HG02610 (cell line): Measurements from ENCODE around the gene CTDSP1.

Source experiments
- ATAC-seq: cut with Tn5 transposase; IDR thresholded peaks from one replicate; pipeline ENCODE4 v1.9.1; 2021; ENCODE audit warnings: mild to moderate bottlenecking, moderate library complexity; ENCODE audit not compliant: unreplicated experiment

CTDSP1 gene

DNA sequence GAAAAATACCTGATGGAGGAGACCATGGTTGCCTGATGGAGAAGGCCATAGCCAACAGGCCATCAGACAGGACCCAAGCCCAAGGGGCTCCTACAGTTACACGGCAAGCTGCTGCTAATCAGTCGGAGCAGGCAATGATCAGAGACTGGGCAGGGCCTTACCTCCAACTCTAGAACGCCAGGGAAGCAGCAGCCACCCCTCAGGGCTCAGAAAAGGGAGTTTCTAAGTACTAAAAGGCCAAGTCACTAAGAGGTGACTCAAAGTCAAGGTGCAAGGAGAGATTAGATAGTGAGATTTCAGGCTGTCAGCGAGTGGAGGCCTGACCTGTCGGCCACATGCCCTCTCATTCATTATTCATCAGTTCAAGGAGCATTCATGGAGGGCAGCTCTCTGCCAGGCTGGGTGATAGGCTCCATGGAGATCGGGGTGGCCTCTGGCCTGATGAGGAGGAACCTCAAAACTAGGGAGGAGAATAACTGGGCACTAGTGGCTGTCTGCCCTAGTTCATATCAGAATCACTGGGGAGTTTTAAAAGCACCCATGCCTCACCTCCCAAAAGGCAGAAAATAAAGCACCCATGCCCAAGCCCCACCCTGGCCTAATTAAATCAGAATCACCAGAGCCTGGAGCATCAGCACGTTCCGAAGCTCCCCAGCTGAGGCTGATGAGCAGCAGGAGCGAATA is 22.9 kb downstream of the CTDSP1 start:
- ATAC-seq: no peak

- ATAC-seq: no peak
Observed at GRCh38 chr2:218423584-218423983, 23.9 kb downstream of the CTDSP1 start.

DNA sequence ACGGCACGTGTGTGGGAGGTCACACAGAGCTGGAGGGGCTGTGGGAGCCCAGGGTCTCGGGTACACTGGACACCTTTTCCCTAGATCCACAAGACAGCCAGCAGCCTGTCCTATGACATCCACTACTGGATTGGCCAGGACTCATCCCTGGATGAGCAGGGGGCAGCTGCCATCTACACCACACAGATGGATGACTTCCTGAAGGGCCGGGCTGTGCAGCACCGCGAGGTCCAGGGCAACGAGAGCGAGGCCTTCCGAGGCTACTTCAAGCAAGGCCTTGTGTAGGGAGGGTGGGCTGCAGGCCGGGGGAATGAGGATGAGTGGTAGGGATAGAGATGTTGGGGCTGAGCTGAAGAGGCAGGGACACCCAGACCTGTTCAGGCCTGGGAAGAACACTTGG is 25.9 kb downstream of the CTDSP1 start:
- ATAC-seq: no peak

DNA sequence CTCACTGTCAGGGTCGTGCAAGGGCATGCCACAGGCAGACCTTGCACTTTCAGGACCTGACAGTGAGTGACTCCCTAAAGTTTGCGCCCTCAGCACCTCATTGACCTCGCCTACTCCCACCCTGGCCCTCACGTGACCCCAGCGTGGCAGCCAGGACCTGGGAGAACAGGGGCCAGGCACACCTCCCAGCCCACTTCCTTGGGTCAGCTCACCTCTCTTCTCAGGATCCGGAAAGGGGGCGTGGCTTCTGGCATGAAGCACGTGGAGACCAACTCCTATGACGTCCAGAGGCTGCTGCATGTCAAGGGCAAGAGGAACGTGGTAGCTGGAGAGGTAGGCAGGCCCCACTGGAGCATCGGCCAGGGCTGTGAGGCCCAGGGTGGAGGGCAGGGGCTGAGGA is 28.1 kb downstream of the CTDSP1 start:
- ATAC-seq: no peak

DNA sequence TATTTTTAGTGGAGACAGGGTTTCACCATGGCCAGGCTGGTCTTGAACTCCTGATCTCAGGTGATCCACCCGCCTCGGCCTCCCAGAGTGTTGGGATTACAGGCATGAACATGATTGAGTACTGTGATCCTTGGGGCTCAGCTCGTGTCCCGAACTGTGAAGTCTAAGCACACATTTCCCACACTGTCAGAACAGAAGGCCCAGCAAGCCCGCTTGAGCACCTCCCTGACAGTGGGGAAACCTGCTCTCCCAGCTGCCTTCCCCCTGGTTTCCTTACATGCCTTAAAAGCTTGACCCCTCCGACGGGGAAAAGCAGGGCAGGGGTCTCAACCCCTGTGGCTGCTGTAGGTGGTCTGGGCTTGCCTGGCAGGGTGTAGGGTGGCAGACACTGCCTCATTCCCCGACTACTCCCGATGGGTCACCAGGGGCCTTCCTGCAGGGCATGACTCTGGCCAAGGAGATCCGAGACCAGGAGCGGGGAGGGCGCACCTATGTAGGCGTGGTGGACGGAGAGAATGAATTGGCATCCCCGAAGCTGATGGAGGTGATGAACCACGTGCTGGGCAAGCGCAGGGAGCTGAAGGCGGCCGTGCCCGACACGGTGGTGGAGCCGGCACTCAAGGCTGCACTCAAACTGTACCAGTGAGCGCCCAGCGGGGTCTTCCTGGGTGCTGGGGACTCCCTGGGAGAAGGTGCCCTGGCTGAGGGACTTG is 29.3 kb downstream of the CTDSP1 start:
- no peak for ATAC-seq

DNA sequence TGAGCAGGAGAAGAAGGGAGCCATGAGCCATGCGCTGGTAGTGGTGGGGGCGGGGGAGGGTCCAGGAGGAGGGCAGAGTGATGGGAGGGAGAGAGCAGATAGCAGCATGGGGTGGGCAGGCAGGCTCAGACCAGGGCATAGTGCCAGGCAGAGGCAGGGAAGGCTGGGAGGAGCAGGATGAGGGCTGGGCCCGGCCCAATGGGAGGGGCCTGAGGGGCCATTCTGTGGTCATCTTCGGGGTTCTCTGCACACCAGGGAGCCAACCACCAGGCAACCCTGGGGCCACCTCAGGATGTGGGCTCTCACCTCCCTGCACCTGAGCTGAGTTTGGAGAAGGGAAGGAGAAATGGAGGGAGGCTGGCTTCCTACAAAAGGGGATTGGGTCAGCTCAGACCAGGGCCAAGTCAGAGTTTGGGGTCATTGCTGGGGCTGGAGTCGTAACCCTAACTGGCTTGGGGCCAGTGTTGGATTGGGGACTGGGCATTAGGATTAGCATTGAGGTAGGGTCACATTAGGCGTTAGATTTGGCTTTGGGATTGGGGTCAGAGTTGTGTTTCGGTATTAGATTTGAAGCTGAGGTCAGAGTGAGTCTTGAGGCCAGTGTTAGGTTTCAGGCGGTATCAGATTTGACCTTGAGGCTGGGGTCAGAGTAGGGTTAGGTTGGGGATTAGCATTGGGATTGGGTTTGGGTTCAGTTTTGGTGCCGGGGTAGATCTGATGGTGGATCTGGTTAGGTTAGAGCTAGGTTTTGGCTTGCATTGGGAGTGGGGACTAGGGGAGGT is 30.4 kb downstream of the CTDSP1 start:
- ATAC-seq: no peak

DNA sequence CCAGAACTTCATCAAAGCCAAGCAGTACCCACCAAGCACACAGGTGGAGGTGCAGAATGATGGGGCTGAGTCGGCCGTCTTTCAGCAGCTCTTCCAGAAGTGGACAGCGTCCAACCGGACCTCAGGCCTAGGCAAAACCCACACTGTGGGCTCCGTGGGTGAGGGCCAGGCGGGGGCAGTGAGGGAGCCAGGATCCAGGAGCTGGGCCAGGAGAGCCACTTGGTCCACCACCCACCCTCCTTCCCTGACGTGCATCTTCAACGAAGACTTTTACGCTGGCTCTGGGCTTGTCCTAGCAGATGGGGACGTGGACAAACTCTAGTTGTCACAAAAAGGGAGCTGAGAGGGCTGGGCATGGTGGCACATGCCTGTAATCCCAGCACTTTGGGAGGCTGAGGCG is 31.1 kb downstream of the CTDSP1 start:
- no peak for ATAC-seq

GRCh38 chr2:218431878-218432277 is 32.2 kb downstream of the CTDSP1 start:
- no peak for ATAC-seq

DNA sequence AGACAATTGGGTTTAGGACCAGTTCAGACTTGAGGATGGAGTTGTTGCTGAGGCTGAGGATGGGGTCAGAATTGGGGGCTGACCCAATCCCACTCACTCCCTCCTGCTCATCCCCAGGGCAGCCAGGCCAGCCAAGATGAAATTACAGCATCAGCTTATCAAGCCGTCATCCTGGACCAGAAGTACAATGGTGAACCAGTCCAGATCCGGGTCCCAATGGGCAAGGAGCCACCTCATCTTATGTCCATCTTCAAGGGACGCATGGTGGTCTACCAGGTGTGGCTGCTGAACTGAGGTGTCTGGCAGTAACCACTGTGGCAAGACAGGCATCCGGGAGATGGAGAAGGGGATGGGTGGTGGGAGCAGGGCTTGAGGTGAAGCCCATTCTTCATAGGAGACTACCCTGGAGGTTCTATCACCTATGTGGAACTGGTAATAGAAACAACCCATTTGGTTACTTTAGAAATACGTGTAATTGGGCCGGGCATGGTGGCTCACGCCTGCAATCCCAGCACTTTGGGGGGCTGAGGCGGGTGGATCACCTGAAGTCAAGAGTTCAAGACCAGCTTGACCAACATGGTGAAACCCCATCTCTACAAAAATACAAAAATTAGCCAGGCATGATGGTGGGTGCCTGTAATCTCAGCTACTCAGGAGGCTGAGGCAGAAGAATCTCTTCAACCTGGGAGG is 33.2 kb downstream of the CTDSP1 start:
- ATAC-seq: no peak

GRCh38 chr2:218434456-218434855 is 34.8 kb downstream of the CTDSP1 start:
- no peak for ATAC-seq

GRCh38 chr2:218435003-218435982 is 35.6 kb downstream of the CTDSP1 start:
- no peak for ATAC-seq

DNA sequence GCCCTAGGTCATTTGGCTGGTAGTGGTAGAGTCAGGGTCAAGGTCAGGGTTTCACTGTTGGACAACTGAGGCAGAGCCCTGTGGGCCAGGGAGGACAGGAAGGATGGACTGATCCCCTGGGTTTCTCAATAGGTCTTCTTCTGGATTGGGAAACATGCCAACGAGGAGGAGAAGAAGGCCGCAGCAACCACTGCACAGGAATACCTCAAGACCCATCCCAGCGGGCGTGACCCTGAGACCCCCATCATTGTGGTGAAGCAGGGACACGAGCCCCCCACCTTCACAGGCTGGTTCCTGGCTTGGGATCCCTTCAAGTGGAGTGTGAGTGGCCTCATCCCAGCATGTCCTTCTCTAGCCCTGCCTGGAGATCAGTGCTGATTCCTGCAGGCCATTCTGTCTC is 37.3 kb downstream of the CTDSP1 start:
- ATAC-seq: no peak

GRCh38 chr2:218437969-218438368 is 38.3 kb downstream of the CTDSP1 start:
- ATAC-seq: no peak

DNA sequence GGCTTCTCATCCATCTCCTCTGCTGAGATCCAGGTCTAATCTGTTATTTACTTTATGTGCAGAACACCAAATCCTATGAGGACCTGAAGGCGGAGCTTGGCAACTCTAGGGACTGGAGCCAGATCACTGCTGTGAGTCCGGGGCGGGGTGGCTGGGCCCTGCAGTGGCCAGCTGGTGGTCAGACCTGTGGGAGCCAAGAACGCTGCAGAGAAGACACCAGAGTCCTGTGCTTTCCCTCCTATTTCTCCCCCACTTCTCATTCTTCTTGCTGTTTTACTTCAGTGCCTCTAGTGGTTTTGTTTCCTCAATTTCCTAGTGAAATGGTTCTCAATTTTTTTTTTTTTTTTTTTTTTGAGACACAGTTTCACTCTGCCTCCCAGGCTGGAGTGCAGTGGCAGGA is 38.9 kb downstream of the CTDSP1 start:
- ATAC-seq: no peak

DNA sequence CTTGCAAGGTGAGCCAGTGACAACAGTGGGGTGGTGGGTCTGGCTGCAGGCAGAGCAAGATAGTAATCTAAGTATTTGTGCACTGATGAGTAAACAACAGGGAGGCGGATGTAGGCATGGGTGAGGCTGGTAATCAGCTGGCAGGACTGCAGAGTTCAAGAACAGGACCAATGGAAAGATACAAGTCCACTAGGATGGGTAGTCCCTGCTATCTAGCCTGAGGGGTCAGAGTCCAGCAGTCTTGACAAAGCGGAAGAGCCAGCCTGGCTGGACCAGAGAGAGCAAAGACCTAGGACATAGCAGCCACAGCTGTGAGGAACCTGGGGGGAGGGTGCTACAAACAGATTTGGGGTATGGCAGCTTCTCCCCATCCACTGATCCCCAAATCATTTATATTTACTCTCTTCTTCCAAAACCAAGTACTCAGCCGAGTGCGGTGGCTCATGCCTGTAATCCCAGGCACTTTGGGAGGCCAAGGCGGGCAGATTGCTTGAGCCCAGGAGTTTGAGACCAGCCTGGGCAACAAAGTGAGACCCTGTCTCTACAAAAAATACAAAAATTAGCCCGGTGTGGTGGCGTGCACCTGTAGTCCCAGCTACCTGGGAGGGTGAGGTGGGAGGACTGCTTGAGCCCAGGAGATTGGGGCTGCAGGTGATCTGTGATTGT is 45.2 kb downstream of the CTDSP1 start:
- ATAC-seq: no peak

- ATAC-seq: no peak
Observed at GRCh38 chr2:218445602-218446001, 45.9 kb downstream of the CTDSP1 start.

DNA sequence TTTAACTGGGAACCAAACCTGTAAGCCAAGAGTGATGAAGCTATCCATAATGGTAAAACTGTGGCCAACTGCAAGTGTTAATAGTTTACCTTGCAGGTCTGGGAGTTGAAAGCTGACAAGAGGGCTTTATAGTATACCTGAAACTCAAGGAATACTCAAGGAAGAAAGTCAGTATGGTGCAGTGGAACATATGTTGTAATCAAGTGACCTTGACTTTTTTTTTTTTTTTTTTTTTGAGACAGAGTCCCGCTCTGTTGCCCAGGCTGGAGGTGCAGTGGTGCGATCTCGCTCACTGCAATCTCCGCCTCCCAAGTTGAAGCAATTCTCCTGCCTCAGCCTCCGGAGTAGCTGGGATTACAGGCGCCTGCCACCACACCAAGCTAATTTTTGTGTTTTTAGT is 46.9 kb downstream of the CTDSP1 start:
- ATAC-seq: no peak

GRCh38 chr2:218447072-218447471 is 47.4 kb downstream of the CTDSP1 start:
- no peak for ATAC-seq

GRCh38 chr2:218448934-218449333 is 49.3 kb downstream of the CTDSP1 start:
- ATAC-seq: no peak

DNA sequence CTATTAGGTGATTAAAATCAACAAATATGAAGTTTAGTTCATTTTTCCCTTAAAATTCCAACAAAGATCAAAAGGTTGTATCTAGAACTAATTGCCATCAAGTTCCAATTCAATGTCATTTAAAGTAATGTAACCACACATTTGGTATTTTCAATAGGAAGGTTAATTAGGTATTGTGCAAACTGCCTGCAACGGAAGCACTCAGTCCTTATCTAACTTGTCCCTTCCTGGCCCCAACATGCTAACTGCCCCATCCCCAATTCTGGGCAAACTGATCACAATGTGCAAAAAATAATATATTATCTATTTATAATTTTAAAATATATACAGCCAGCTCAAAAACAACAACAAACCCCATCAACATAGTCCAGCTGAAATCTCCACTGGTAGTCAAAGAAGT is 52.4 kb downstream of the CTDSP1 start:
- no peak for ATAC-seq
